Gastroesophageal sphincter (tissue), 4 donors: Measurements from ENCODE around the gene PDK1. TPM values are rescaled to one million over a fixed set of nuclear protein-coding genes. Genes with fewer than 3 reads are reported as not detected.

Experiments used
- ATAC-seq: fragments of 150-250 bp; one replicate; pipeline ENCODE4 v1.9.1; 2016; ENCODE audit warnings: mild to moderate bottlenecking, moderate library complexity
- H3K27ac ChIP-seq, 4 donors: fragments of 200-600 bp; sonication (generic) in 3 of 4; 1 replicate in 3 of 4; 2 replicates in 1 of 4; pipeline ENCODE4 v1.5.1; 2016 to 2019
- H3K27me3 ChIP-seq: fragments of 200-600 bp; sonication (generic); one replicate; pipeline ENCODE4 v1.5.1; 2019
- H3K36me3 ChIP-seq, 2 donors: fragments of 200-600 bp; sonication (generic); one replicate each; pipeline ENCODE4 v1.5.1; 2019; ENCODE audit warnings: control low read depth in 1 of 2
- H3K4me1 ChIP-seq, 3 donors: fragments of 200-600 bp; sonication (generic); 1 replicate in 2 of 3; 2 replicates in 1 of 3; pipeline ENCODE4 v1.5.1; 2016 to 2019; ENCODE audit warnings: control low read depth in 2 of 3
- H3K4me3 ChIP-seq, 2 donors: fragments of 200-600 bp; sonication (generic); one replicate each; pipeline ENCODE4 v1.5.1; 2019; ENCODE audit warnings: mild to moderate bottlenecking in 1 of 2, moderate library complexity in 1 of 2
- H3K9me3 ChIP-seq, 3 donors: fragments of 200-600 bp; sonication (generic); one replicate each; pipeline ENCODE4 v1.5.1; 2017 to 2019; ENCODE audit warnings: control low read depth in 2 of 3
- EP300 ChIP-seq: sonication (generic); formaldehyde crosslinking; IDR thresholded peaks from one replicate; pipeline ENCODE4 v1.6.1; 2017; ENCODE audit warnings: antibody characterized with exemption, mild to moderate bottlenecking
- POLR2A ChIP-seq, 2 donors: fragments of 450-650 bp; IDR thresholded peaks; one replicate each; pipeline ENCODE4 v1.6.1; 2017; ENCODE audit warnings: antibody characterized with exemption in 2 of 2, mild to moderate bottlenecking in 2 of 2, moderate library complexity in 1 of 2
- POLR2AphosphoS5 ChIP-seq: sonication (generic); formaldehyde crosslinking; IDR thresholded peaks from one replicate; pipeline ENCODE4 v1.6.1; 2017; ENCODE audit warnings: antibody characterized with exemption
- WGBS, 2 donors: methylation state at CpG; one replicate each; pipeline ENCODE4 v1.1.5; 2018; ENCODE audit warnings: low coverage in 1 of 2; 5-methylcytosine and 5-hydroxymethylcytosine counted together
- total RNA-seq, 4 donors: library from RNA; depleted of rRNA; stranded (reverse); fragments of >200 nt; gene quantifications; one replicate each; pipeline ENCODE4 v1.1.0, GENCODE V29; 2016
- TF ChIP-seq, protein P1 (sequence below), 4 experiments: fragments of 200-600 bp in 2 of 4; fragments of 450-650 bp in 2 of 4; sonication (generic) in 1 of 4; IDR thresholded peaks; one replicate each; pipeline ENCODE4 v1.5.1; 2017 to 2019; ENCODE audit warnings: antibody characterized with exemption in 4 of 4, mild to moderate bottlenecking in 2 of 4, moderate library complexity in 2 of 4

The PDK1 gene
- total RNA-seq, 4 donors from 2014 or later: 9.4 to 19.3 (median 12.1) TPM

DNA sequence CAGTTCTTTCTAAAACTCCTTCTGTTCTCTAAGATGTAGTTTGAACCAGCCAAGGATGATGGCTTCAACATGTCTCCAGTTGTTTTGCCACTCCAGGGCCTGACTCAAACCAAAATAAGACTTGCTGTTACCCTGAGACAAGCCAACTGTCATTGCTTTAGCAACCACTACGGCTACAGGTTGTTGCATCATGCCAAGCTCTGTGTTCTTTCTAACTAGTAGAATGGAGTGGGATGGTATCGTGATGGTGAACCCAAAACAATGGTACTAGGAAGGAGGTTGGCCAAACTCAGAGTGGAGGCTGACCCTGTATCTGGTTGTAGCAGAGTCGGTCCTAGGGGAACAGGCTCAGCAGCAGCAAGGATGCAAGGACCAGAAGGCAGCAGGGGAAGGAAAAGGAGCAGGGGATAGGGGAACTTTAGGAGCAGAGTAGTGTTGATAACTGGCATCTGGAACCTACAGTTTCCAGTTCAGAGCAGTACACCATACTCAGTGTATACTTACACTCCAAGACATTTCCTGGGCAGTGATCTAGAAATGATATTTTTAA is 51.6 kb downstream of the PDK1 start:
- H3K4me1 ChIP-seq: no peaks in the 10 kb centered on the region
- H3K4me3 ChIP-seq: no peak overlapping the region
- WGBS, 2 donors: 78 to 100% methylated on average over 1 to 3 of the region's 3 CpGs
- no peaks in the 10 kb centered on the region for H3K9me3 ChIP-seq
- peaks cover 0 to 16% of the 10 kb centered on the region in 2 donors for H3K36me3 ChIP-seq
- H3K27me3 ChIP-seq: no peaks in the 10 kb centered on the region
- no peak for ATAC-seq
- no peak overlapping the region for H3K27ac ChIP-seq
- TF ChIP-seq POLR2A (IDR thresholded peaks at IDR 0.05): no peak
- no peak for TF ChIP-seq EP300
- TF ChIP-seq, protein P1, sequence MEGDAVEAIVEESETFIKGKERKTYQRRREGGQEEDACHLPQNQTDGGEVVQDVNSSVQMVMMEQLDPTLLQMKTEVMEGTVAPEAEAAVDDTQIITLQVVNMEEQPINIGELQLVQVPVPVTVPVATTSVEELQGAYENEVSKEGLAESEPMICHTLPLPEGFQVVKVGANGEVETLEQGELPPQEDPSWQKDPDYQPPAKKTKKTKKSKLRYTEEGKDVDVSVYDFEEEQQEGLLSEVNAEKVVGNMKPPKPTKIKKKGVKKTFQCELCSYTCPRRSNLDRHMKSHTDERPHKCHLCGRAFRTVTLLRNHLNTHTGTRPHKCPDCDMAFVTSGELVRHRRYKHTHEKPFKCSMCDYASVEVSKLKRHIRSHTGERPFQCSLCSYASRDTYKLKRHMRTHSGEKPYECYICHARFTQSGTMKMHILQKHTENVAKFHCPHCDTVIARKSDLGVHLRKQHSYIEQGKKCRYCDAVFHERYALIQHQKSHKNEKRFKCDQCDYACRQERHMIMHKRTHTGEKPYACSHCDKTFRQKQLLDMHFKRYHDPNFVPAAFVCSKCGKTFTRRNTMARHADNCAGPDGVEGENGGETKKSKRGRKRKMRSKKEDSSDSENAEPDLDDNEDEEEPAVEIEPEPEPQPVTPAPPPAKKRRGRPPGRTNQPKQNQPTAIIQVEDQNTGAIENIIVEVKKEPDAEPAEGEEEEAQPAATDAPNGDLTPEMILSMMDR (IDR thresholded peaks at IDR 0.05): no peak
- TF ChIP-seq POLR2AphosphoS5: no peak

DNA sequence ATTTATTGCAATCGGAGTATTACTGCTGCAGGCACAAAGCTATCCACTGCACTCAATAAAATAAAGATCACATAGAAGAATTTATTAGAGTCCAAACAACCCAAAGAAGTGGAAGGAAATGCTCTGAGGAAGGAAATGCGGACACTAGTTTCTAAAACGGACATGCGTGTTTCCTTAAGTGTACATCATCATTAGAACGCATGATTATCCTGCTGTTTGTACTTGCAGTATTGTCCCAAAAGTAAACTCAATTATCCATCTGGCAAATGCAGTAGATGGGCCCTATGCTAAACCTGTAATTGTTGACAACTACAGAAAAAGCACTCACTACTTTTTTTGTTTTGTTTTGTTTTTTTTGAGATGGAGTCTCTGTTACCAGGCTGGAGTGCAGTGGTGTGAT is 53.6 kb downstream of the PDK1 start:
- TF ChIP-seq POLR2A (IDR thresholded peaks at IDR 0.05): no peak
- TF ChIP-seq, protein P1 (IDR thresholded peaks at IDR 0.05): no peak
- no peak for TF ChIP-seq EP300
- TF ChIP-seq POLR2AphosphoS5: no peak

DNA sequence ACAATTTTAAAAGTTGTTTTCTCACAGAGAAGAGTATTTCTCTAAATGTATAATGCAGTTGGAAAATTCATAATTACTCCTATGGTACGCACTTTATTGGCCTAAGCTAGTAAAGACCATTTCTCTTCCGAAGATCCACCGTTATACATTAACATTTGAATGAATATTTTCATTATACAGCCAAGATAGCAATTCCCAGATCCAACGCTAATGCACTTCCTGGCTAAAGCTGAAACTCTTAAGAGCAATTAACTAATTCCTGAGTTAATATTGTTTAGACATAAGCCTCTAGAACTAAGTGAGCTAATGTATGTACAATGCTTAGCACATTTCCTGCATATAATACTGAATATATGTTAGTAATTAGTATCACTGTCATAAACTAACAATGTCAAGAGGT is 56.2 kb downstream of the PDK1 start:
- Histone ChIP-seq H3K4me3 (no peak overlapping the region), H3K36me3 (peaks cover 0 to 21% of the 10 kb centered on the region in 2 donors), H3K4me1 (peaks cover 0 to 4% (median 0%) of the 10 kb centered on the region in 3 donors), H3K27me3 (no peaks in the 10 kb centered on the region), H3K27ac (no peak overlapping the region), H3K9me3 (no peaks in the 10 kb centered on the region)
- TF ChIP-seq, protein P1 (IDR thresholded peaks at IDR 0.05): no peak
- TF ChIP-seq EP300: no peak
- no peak for TF ChIP-seq POLR2AphosphoS5
- TF ChIP-seq POLR2A (IDR thresholded peaks at IDR 0.05): no peak
- ATAC-seq: no peak
- 35 to 98% methylated on average over 4 of the region's 4 CpGs for WGBS, 2 donors

More for the DNA sequence above, 53.6 kb downstream of the PDK1 start:
- WGBS, 2 donors: 85 to 93% methylated on average over 5 of the region's 5 CpGs
- ATAC-seq: no peak
- Histone ChIP-seq H3K4me1 (peaks cover 0 to 4% (median 0%) of the 10 kb centered on the region in 3 donors), H3K27ac (no peak overlapping the region), H3K27me3 (no peaks in the 10 kb centered on the region), H3K36me3 (peaks cover 0 to 28% of the 10 kb centered on the region in 2 donors), H3K9me3 (no peaks in the 10 kb centered on the region), H3K4me3 (no peak overlapping the region)

DNA sequence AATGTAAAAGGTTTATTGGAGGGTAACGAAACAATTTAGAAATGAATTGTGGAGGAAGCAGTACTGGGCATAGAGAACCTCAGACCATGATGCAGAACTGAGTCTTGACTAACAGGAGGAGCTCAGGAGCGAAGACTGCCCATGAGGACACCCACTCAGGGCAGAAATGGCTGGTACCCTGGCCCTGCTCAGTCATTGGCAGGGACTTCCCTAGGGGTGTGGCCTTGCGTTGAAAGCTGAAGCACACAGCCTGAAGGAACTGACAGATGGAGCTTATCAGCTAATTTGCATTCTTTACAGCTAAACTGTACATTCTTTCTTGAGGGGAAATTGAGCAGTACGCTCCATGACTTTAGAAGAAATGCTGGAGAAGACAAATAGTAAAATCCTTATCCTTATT is 57.1 kb downstream of the PDK1 start:
- no peak for ATAC-seq
- 78 to 82% methylated on average over 3 to 4 of the region's 4 CpGs for WGBS, 2 donors
- TF ChIP-seq, protein P1 (IDR thresholded peaks at IDR 0.05): no peak

DNA sequence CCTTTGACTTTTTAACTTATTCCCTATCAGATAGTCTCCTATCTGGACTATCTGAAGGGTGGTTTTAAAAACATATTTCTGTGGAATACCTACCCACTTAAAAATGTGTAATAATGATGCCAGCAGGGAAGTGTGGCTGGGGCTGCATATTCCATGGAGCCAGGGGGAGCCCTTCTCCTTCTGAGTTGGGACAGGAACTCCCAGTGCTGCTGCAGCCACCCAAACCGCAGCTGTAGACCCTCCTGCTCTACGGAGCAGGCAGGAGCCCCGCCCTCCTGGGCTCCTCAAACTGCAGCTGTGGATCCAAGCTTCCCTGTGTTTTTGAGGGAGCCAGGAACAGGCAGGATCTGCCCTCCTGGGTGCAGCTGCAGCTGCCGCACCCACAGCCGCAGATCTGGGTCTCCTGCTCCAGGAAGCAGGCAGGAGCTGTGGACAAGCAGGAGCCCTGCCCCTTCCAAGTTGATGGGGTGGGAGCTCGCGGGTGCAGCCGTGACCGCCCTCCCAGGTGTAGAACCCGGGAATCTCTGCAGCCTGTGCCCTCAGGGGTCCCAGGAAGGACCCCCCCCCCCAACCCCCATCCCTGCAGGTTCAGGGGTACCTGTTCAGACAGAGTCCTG is 57.8 kb downstream of the PDK1 start:
- Histone ChIP-seq H3K36me3 (peaks cover 0 to 21% of the 10 kb centered on the region in 2 donors), H3K27ac (no peak overlapping the region), H3K27me3 (no peaks in the 10 kb centered on the region), H3K4me1 (peaks cover 0 to 4% (median 0%) of the 10 kb centered on the region in 3 donors), H3K4me3 (no peak overlapping the region), H3K9me3 (no peaks in the 10 kb centered on the region)
- TF ChIP-seq POLR2A (IDR thresholded peaks at IDR 0.05): no peak
- no peak for TF ChIP-seq POLR2AphosphoS5
- TF ChIP-seq EP300: no peak
- TF ChIP-seq, protein P1 (IDR thresholded peaks at IDR 0.05): no peak
- no CpG with 5 or more reads among the region's 10 CpGs for WGBS, 2 donors
- no peak for ATAC-seq

More for the DNA sequence above, 57.1 kb downstream of the PDK1 start:
- H3K4me1 ChIP-seq: peaks cover 0 to 4% (median 0%) of the 10 kb centered on the region in 3 donors
- peaks cover 0 to 21% of the 10 kb centered on the region in 2 donors for H3K36me3 ChIP-seq
- no peak overlapping the region for H3K27ac ChIP-seq
- no peak overlapping the region for H3K4me3 ChIP-seq
- H3K9me3 ChIP-seq: no peaks in the 10 kb centered on the region
- H3K27me3 ChIP-seq: no peaks in the 10 kb centered on the region
